GM21526 (cell line): ENCODE measurements around the gene AHSP.
"Not testable (repeated sequence)": the region's sequence is repeated elsewhere in the genome, so short reads cannot be mapped to it uniquely, and the experiment has no call there.

Source experiments
- ATAC-seq: cut with Tn5 transposase; IDR thresholded peaks from one replicate; pipeline ENCODE4 v1.9.1; 2021; ENCODE audit warnings: moderate library complexity; ENCODE audit not compliant: unreplicated experiment, low FRiP score

The AHSP gene

GRCh38 chr16:31527734-31528274, at the start of gene AHSP:
TSS of gene AHSP (plus strand) at chr16:31527900. CDS start at chr16:31528140, 240 bp downstream.
- ATAC-seq, result no peak

- ATAC-seq, result no peak
Measured at GRCh38 chr16:31478956-31479355, 48.7 kb upstream of the AHSP start.

GRCh38 chr16:31479751-31480150, 47.9 kb upstream of the AHSP start:
- no peak for ATAC-seq

- no peak for ATAC-seq
Measured at GRCh38 chr16:31480851-31481536, 46.7 kb upstream of the AHSP start.

GRCh38 chr16:31483081-31483480, 44.6 kb upstream of the AHSP start, which contains the start of gene SLC5A2:
TSS of gene SLC5A2 (plus strand) at chr16:31483123. CDS start at chr16:31483137, 14 bp downstream.
- ATAC-seq, result no peak

- ATAC-seq, result not testable (repeated sequence)
Measured at GRCh38 chr16:31484048-31484447, 43.7 kb upstream of the AHSP start.

- ATAC-seq, result no peak
Measured at GRCh38 chr16:31484491-31485171, 43.1 kb upstream of the AHSP start.

- ATAC-seq, result no peak
Measured at GRCh38 chr16:31485571-31485970, 42.1 kb upstream of the AHSP start.

- ATAC-seq, result no peak
Measured at GRCh38 chr16:31486045-31486444, 41.7 kb upstream of the AHSP start.

- no peak for ATAC-seq
Measured at GRCh38 chr16:31487071-31487719, 40.5 kb upstream of the AHSP start.

- peak; percentile 69 for ATAC-seq
Measured at GRCh38 chr16:31487720-31488467, 39.8 kb upstream of the AHSP start.

GRCh38 chr16:31488468-31489297, 39.0 kb upstream of the AHSP start:
- no peak for ATAC-seq

- ATAC-seq, result no peak
Measured at GRCh38 chr16:31489298-31489564, 38.5 kb upstream of the AHSP start.

GRCh38 chr16:31489616-31490584, 37.8 kb upstream of the AHSP start:
- ATAC-seq, result no peak

GRCh38 chr16:31491778-31492418, 35.8 kb upstream of the AHSP start:
- ATAC-seq, result no peak

GRCh38 chr16:31493506-31494125, 34.1 kb upstream of the AHSP start:
- no peak for ATAC-seq

GRCh38 chr16:31496670-31497069, 31.0 kb upstream of the AHSP start:
- no peak for ATAC-seq

- ATAC-seq, result no peak
Measured at GRCh38 chr16:31498493-31498892, 29.2 kb upstream of the AHSP start.
